Activated T-helper 17 cell treated with anti-CD3 and anti-CD28 coated beads, Interleukin-2, amount 50 U/mL, for 72 hours (primary cell): Measurements from ENCODE around the gene TENM3. TPM values are rescaled to one million over a fixed set of nuclear protein-coding genes. Genes with fewer than 3 reads are reported as not detected.

ENCODE experiments used
- ATAC-seq: fragments of 150-1000 bp; cut with Tn5 transposase; replicated peaks from 2 replicates; pipeline ENCODE4 v1.10.0; 2021; ENCODE audit warnings: mild to moderate bottlenecking, moderate library complexity
- H3K27ac Mint-ChIP-seq: one replicate; pipeline ENCODE4 v1.8.0; 2022; ENCODE audit warnings: mixed read lengths
- H3K27me3 Mint-ChIP-seq: one replicate; pipeline ENCODE4 v1.8.0; 2022; ENCODE audit warnings: mixed read lengths
- H3K36me3 Mint-ChIP-seq: one replicate; pipeline ENCODE4 v1.8.0; 2022; ENCODE audit warnings: low read depth, mild to moderate bottlenecking, mixed read lengths
- H3K4me1 Mint-ChIP-seq: one replicate; pipeline ENCODE4 v1.8.0; 2022; ENCODE audit warnings: mixed read lengths
- H3K4me3 Mint-ChIP-seq: one replicate; pipeline ENCODE4 v1.8.0; 2022; ENCODE audit warnings: mild to moderate bottlenecking, mixed read lengths
- H3K9me3 Mint-ChIP-seq: one replicate; pipeline ENCODE4 v1.8.0; 2022; ENCODE audit warnings: mixed read lengths
- total RNA-seq, 2 donors: library from RNA; stranded (reverse); gene quantifications; one replicate each; pipeline ENCODE4 v1.2.3, GENCODE V29; 2022

TENM3 gene
- total RNA-seq, 2 donors from 2014 or later = not detected

- Mint-ChIP-seq H3K9me3 (no peaks in the 10 kb centered on the region), H3K36me3 (no peaks in the 10 kb centered on the region), H3K27ac (no peak overlapping the region), H3K27me3 (no peaks in the 10 kb centered on the region), H3K4me3 (no peak overlapping the region), H3K4me1 (no peaks in the 10 kb centered on the region)
- ATAC-seq = no peak
These were observed 23.7 kb upstream of the TENM3 start for GRCh38 chr4:182219411-182220056.

GRCh38 chr4:182221987-182222386 is 21.2 kb upstream of the TENM3 start:
- H3K27ac Mint-ChIP-seq = no peak overlapping the region
- H3K4me3 Mint-ChIP-seq = no peak overlapping the region
- no peak for ATAC-seq
- no peaks in the 10 kb centered on the region for H3K27me3 Mint-ChIP-seq
- no peaks in the 10 kb centered on the region for H3K36me3 Mint-ChIP-seq
- no peaks in the 10 kb centered on the region for H3K4me1 Mint-ChIP-seq
- no peaks in the 10 kb centered on the region for H3K9me3 Mint-ChIP-seq

DNA sequence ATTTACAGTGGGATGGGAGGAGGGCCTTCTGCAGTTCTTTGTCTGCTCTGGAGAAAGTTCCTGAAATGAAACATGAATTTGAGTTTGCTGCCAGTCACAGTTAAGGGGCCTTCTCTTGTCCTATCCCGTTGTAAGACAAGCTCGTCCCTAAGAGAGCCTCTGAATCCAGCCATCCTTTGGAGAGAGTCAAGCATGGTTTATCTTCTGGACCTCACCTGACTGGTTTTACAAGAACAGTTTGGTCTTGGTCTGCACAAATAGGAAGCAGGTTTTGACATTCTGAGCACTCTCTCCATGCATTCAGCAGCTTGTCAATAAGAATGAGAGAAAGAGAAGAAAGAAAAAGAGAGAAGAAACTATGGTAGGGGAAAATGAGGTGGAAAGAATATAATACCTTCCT is 20.4 kb upstream of the TENM3 start:
- H3K4me3 Mint-ChIP-seq = no peak overlapping the region
- H3K27ac Mint-ChIP-seq = no peak overlapping the region
- H3K36me3 Mint-ChIP-seq = no peaks in the 10 kb centered on the region
- ATAC-seq = no peak
- H3K4me1 Mint-ChIP-seq = no peaks in the 10 kb centered on the region
- no peaks in the 10 kb centered on the region for H3K27me3 Mint-ChIP-seq
- H3K9me3 Mint-ChIP-seq = no peaks in the 10 kb centered on the region

DNA sequence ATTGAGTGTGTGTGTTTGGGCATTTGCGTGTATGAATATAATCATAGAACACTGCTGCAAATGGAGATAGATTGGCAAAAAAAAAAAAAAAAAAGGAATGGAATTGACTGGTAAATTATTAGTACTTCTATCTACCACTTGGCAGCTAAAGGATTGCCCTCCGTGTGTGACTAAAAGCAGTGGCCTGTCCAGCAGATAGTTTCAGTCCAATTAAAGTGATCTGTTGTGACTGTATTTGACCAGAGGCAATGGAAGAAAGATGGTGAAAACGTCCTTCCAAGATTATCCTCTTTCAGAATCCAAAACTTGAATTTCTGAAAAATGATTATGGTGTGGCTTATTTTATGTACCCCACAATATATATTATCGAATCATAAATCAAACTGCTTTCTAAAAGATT is 19.5 kb upstream of the TENM3 start:
- ATAC-seq = no peak
- Mint-ChIP-seq H3K4me1 (no peaks in the 10 kb centered on the region), H3K4me3 (no peak overlapping the region), H3K27me3 (no peaks in the 10 kb centered on the region), H3K36me3 (no peaks in the 10 kb centered on the region), H3K9me3 (no peaks in the 10 kb centered on the region), H3K27ac (no peak overlapping the region)

DNA sequence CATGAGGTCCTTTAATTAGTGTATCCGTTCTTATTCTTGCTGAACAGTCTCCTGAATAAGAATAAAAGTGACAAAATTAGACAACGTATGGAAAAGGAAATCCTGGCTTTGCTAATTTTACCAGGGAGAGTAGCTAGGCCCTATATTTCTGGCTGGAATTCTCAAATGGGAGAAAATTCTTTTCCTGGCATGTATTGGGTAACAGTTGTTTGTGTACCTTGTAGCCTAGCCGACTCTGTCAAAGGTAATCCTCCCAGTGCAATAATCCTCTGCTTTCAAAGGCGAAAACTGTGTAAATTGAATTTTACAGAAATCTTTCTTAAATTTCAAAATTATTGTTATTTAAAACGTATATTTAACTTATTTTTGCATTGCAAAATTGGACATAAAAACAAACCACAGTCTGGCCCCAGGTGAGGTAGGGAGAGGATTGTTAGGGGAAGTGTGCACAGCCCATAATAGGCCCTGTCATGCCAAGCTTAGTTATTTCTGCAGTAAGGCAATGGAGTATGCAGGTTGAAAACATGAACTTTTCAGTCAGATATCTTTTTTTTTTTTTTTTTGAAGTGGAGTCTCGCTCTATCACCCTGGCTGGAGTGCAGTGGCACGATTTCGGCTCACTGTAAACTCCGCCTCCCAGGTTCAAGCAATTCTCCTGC is 18.9 kb upstream of the TENM3 start:
- Mint-ChIP-seq H3K9me3 (no peaks in the 10 kb centered on the region), H3K27me3 (no peaks in the 10 kb centered on the region), H3K36me3 (no peaks in the 10 kb centered on the region), H3K27ac (no peak overlapping the region), H3K4me1 (no peaks in the 10 kb centered on the region), H3K4me3 (no peak overlapping the region)
- no peak for ATAC-seq

GRCh38 chr4:182225257-182225852 is 17.8 kb upstream of the TENM3 start:
- no peak overlapping the region for H3K4me3 Mint-ChIP-seq
- H3K36me3 Mint-ChIP-seq = no peaks in the 10 kb centered on the region
- ATAC-seq = no peak
- H3K27me3 Mint-ChIP-seq = no peaks in the 10 kb centered on the region
- no peak overlapping the region for H3K27ac Mint-ChIP-seq
- no peaks in the 10 kb centered on the region for H3K4me1 Mint-ChIP-seq
- H3K9me3 Mint-ChIP-seq = no peaks in the 10 kb centered on the region

DNA sequence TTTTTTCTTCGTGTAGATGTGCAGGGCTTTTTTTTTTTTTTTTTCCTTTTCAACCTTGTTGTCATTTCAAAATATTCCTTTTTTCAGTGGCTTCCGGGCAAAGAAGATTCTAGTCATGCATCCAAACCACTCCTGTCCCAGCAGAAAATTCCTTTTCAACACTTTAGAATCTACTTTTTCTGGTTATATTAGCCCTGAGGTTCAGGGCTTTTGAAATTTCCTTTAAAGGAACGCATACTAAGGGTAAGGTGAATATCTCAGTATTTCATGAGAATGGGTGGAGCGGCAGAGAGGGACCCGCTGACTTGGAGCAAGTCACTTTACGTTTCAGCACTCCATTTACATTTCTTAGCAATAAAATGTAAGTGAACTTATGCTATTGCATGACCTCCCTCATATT is 15.6 kb upstream of the TENM3 start:
- Mint-ChIP-seq H3K27ac (no peak overlapping the region), H3K27me3 (peaks cover 4% of the 10 kb centered on the region), H3K36me3 (no peaks in the 10 kb centered on the region), H3K4me1 (no peaks in the 10 kb centered on the region), H3K9me3 (no peaks in the 10 kb centered on the region), H3K4me3 (no peak overlapping the region)
- ATAC-seq = no peak

GRCh38 chr4:182228991-182229577 is 14.1 kb upstream of the TENM3 start:
- H3K27ac Mint-ChIP-seq = no peak overlapping the region
- no peaks in the 10 kb centered on the region for H3K9me3 Mint-ChIP-seq
- peaks cover 4% of the 10 kb centered on the region for H3K27me3 Mint-ChIP-seq
- H3K36me3 Mint-ChIP-seq = no peaks in the 10 kb centered on the region
- H3K4me1 Mint-ChIP-seq = no peaks in the 10 kb centered on the region
- ATAC-seq = no peak
- no peak overlapping the region for H3K4me3 Mint-ChIP-seq

GRCh38 chr4:182230256-182230655 is 12.9 kb upstream of the TENM3 start:
- no peak for ATAC-seq
- H3K27ac Mint-ChIP-seq = no peak overlapping the region
- H3K4me3 Mint-ChIP-seq = no peak overlapping the region
- H3K4me1 Mint-ChIP-seq = no peaks in the 10 kb centered on the region
- H3K36me3 Mint-ChIP-seq = no peaks in the 10 kb centered on the region
- peaks cover 4% of the 10 kb centered on the region for H3K27me3 Mint-ChIP-seq
- H3K9me3 Mint-ChIP-seq = no peaks in the 10 kb centered on the region

GRCh38 chr4:182231080-182231479 is 12.1 kb upstream of the TENM3 start:
- Mint-ChIP-seq H3K36me3 (no peaks in the 10 kb centered on the region), H3K9me3 (no peaks in the 10 kb centered on the region), H3K27me3 (peaks cover 4% of the 10 kb centered on the region), H3K4me3 (no peak overlapping the region), H3K4me1 (no peaks in the 10 kb centered on the region), H3K27ac (no peak overlapping the region)
- no peak for ATAC-seq

GRCh38 chr4:182231496-182231895 is 11.7 kb upstream of the TENM3 start:
- no peak overlapping the region for H3K27ac Mint-ChIP-seq
- H3K9me3 Mint-ChIP-seq = no peaks in the 10 kb centered on the region
- H3K4me1 Mint-ChIP-seq = no peaks in the 10 kb centered on the region
- peaks cover 4% of the 10 kb centered on the region for H3K27me3 Mint-ChIP-seq
- no peak for ATAC-seq
- H3K4me3 Mint-ChIP-seq = no peak overlapping the region
- H3K36me3 Mint-ChIP-seq = no peaks in the 10 kb centered on the region

- H3K27ac Mint-ChIP-seq = no peak overlapping the region
- no peak for ATAC-seq
- H3K4me1 Mint-ChIP-seq = no peaks in the 10 kb centered on the region
- peaks cover 4% of the 10 kb centered on the region for H3K27me3 Mint-ChIP-seq
- H3K36me3 Mint-ChIP-seq = no peaks in the 10 kb centered on the region
- no peak overlapping the region for H3K4me3 Mint-ChIP-seq
- H3K9me3 Mint-ChIP-seq = no peaks in the 10 kb centered on the region
These were observed 9.7 kb upstream of the TENM3 start for GRCh38 chr4:182233310-182234090.

DNA sequence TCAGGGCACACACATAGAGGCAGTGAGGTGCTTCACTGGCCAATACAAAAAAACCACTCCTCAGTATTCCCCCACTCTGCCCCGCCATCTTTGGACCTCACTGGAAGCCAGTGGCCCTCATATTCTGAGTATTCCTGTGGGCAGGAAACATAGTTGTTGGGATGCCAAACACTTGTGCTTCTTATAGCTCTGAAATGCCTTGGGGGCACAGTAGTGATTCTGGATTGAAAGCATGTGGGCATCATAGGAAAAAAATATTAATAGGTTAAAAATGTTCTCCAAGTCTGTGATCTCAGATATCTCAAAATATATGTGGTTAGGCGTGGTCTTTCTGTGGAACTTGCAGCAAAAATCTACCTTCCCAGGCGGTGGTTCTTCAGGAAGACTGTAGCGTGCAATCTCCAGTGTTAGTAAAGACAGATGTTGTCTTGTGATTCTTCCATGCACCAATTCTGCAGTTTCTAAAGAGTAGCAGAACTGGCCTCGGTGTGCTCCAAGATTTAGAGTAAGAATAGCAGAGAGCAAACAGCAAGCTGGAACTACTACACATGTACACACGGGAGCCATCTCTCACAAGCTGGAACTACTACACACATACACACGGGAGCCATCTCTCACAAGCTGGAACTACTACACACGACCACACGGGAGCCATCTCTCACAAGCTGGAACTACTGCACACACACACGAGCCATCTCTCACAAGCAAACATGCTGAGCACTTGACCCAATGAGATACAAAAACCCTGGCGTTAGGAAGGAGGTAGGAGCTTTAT is 8.0 kb upstream of the TENM3 start:
- H3K36me3 Mint-ChIP-seq = no peaks in the 10 kb centered on the region
- H3K4me1 Mint-ChIP-seq = no peaks in the 10 kb centered on the region
- no peak overlapping the region for H3K27ac Mint-ChIP-seq
- no peak overlapping the region for H3K4me3 Mint-ChIP-seq
- H3K9me3 Mint-ChIP-seq = no peaks in the 10 kb centered on the region
- ATAC-seq = no peak
- H3K27me3 Mint-ChIP-seq = peaks cover 4% of the 10 kb centered on the region

DNA sequence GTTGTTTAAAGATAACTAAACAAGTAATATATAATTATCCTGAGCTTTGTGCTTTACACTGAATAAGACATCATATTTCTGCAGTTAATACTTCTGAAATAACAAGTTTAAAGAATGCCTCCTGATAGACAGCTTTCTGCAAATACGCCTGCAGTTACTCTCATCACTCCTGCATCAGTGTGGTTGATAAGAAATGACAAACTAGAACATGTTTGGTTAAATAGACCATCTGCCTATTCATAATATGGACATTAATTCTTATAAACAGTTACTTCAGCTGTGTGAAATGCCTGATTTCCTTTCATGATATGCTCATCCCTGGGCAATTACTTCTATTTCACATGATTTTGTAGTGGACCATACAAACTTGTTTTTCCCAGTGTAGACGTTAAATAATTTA is 7.0 kb upstream of the TENM3 start:
- no peaks in the 10 kb centered on the region for H3K4me1 Mint-ChIP-seq
- H3K9me3 Mint-ChIP-seq = no peaks in the 10 kb centered on the region
- ATAC-seq = no peak
- H3K27ac Mint-ChIP-seq = no peak overlapping the region
- H3K4me3 Mint-ChIP-seq = no peak overlapping the region
- no peaks in the 10 kb centered on the region for H3K36me3 Mint-ChIP-seq
- peaks cover 4% of the 10 kb centered on the region for H3K27me3 Mint-ChIP-seq
